Cardiac fibroblast (primary cell): ENCODE data around the gene TMEM244.

Source experiments
- DNase-seq, 2 donors: peaks; one replicate each; pipeline versions ENCODE4 v3.0.0 to v3.0.0-alpha.2; 2010; ENCODE audit warnings: low read depth in 2 of 2
- H3K4me3 ChIP-seq, 2 donors: replicated peaks in 1 of 2; 1 replicate in 1 of 2; 2 replicates in 1 of 2; pipeline ENCODE4 v1.5.1; 2011; ENCODE audit warnings: low read depth in 2 of 2, low read length in 2 of 2, mild to moderate bottlenecking in 2 of 2, moderate library complexity in 1 of 2
- CTCF ChIP-seq: IDR thresholded peaks from one replicate; pipeline ENCODE4 v1.5.1; 2011; ENCODE audit warnings: low read depth, mild to moderate bottlenecking, low read length, inconsistent platforms

TMEM244 gene

GRCh38 chr6:129857838-129858237 lies 3.3 kb downstream of the TMEM244 start:
- no peak for DNase-seq
- no peak for TF ChIP-seq CTCF
- H3K4me3 ChIP-seq: no peak overlapping the region

- TF ChIP-seq CTCF: no peak
- peak in 1 of 2 donors; percentile 58 for DNase-seq
- H3K4me3 ChIP-seq: no peak overlapping the region
These were observed 7.0 kb downstream of the TMEM244 start for GRCh38 chr6:129853996-129854711.

GRCh38 chr6:129852257-129852858 lies 8.8 kb downstream of the TMEM244 start:
- no peak for TF ChIP-seq CTCF
- DNase-seq: peak in 1 of 2 donors; percentile 33
- no peak overlapping the region for H3K4me3 ChIP-seq

GRCh38 chr6:129849456-129849855 lies 11.7 kb downstream of the TMEM244 start:
- no peak for TF ChIP-seq CTCF
- DNase-seq: peak; percentile 76 to 96
- H3K4me3 ChIP-seq: no peak overlapping the region

- no peak overlapping the region for H3K4me3 ChIP-seq
- no peak for DNase-seq
- no peak for TF ChIP-seq CTCF
These were observed 14.4 kb downstream of the TMEM244 start for GRCh38 chr6:129846761-129847160.

GRCh38 chr6:129845696-129846095 lies 15.4 kb downstream of the TMEM244 start:
- TF ChIP-seq CTCF: no peak
- no peak overlapping the region for H3K4me3 ChIP-seq
- no peak for DNase-seq
